HepG2 (cell line): ENCODE data around the gene CEMP1. TPM values are rescaled to one million over a fixed set of nuclear protein-coding genes. Genes with fewer than 3 reads are reported as not detected.

ENCODE experiments used
- ATAC-seq: fragments of 200-7000 bp; cut with Tn5 transposase; 3 replicates; pipeline ENCODE4 v1.9.1; 2020; ENCODE audit warnings: mild to moderate bottlenecking, moderate library complexity
- BruUV-seq: library from RNA; stranded (reverse); fragments of 400-500 nt; replicated peaks from 2 replicates; lab custom pipeline; 2021; lab: Mats Ljungman, UMichigan
- CTCF ChIA-PET: fragments of 300-600 bp; formaldehyde crosslinking; extraction: SDS; loops from one replicate; lab custom pipeline; 2021; ENCODE audit warnings: low total read pairs, inconsistent platforms, low intra/inter-chr PET ratio; lab: Yijun Ruan, JAX
- POLR2A ChIA-PET: fragments of 350-600 bp; sonication (Branson Sonifier 250); formaldehyde crosslinking; loops from one replicate; lab custom pipeline; 2020; ENCODE audit warnings: antibody characterized with exemption, inconsistent platforms; lab: Yijun Ruan, JAX
- DNase-seq: peaks from one replicate; pipeline ENCODE4 v3.0.0-alpha.2; 2015; ENCODE audit warnings: low spot score
- FAIRE-seq: peaks from 3 replicates; lab custom pipeline; 2011; peaks lifted over from hg19 to GRCh38; lab: Jason Lieb, UNC
- H2AFZ ChIP-seq: one replicate; pipeline ENCODE4 v1.6.1; 2011; ENCODE audit warnings: low read length, inconsistent platforms
- H3K27ac ChIP-seq: fragments of 300-600 bp; 3 replicates; pipeline ENCODE4 v1.8.0; 2011; ENCODE audit warnings: mixed run types, mild to moderate bottlenecking, mixed read lengths, low read length, inconsistent platforms; ENCODE audit not compliant: insufficient read depth; ENCODE audit errors: extremely low read length
- H3K27me3 ChIP-seq, 2 experiments: fragments of 200-600 bp in 1 of 2; 2 replicates in 1 of 2; 3 replicates in 1 of 2; pipeline versions ENCODE4 v1.6.0 to v1.8.0; 2011; ENCODE audit warnings: low read length in 2 of 2, mild to moderate bottlenecking in 2 of 2, moderate library complexity in 2 of 2, inconsistent platforms in 1 of 2; ENCODE audit not compliant: insufficient read depth in 2 of 2, control insufficient read depth in 1 of 2
- H3K36me3 ChIP-seq, 2 experiments: fragments of 200-600 bp in 1 of 2; replicated peaks in 1 of 2; 2 replicates in 1 of 2; 3 replicates in 1 of 2; pipeline versions ENCODE4 v1.5.1 to v1.8.0; 2011; ENCODE audit warnings: low read length in 2 of 2, inconsistent platforms in 1 of 2; ENCODE audit not compliant: insufficient read depth in 2 of 2, control insufficient read depth in 1 of 2
- H3K4me1 ChIP-seq: 2 replicates; pipeline ENCODE4 v1.5.1; 2012; ENCODE audit warnings: low read length, inconsistent platforms; ENCODE audit not compliant: insufficient read depth
- H3K4me2 ChIP-seq: 2 replicates; pipeline ENCODE4 v1.6.0; 2011; ENCODE audit warnings: low read depth, low read length, inconsistent platforms
- H3K4me3 ChIP-seq, 3 experiments: fragments of 200-600 bp in 1 of 3; sonication (generic), shearing (Covaris generic) in 1 of 3; replicated peaks in 1 of 3; 2 replicates each; pipeline ENCODE4 v1.5.1; 2011 to 2016; ENCODE audit warnings: low read length in 3 of 3, inconsistent platforms in 2 of 3, low read depth in 2 of 3, mild to moderate bottlenecking in 2 of 3, control low read depth in 1 of 3, mixed read lengths in 1 of 3; ENCODE audit not compliant: insufficient read depth in 1 of 3
- H3K79me2 ChIP-seq: one replicate; pipeline ENCODE4 v1.6.1; 2011; ENCODE audit warnings: low read length, inconsistent platforms; ENCODE audit not compliant: insufficient read depth
- H3K9ac ChIP-seq: 2 replicates; pipeline ENCODE4 v1.6.0; 2011; ENCODE audit warnings: mild to moderate bottlenecking, low read depth, low read length, inconsistent platforms; ENCODE audit not compliant: insufficient read depth
- H3K9me3 ChIP-seq: 2 replicates; pipeline ENCODE4 v1.5.1; 2012; ENCODE audit warnings: mild to moderate bottlenecking, low read length
- H4K20me1 ChIP-seq: 2 replicates; pipeline ENCODE4 v1.6.0; 2011; ENCODE audit warnings: inconsistent platforms, mild to moderate bottlenecking, low read length, moderate library complexity; ENCODE audit not compliant: insufficient read depth
- BCL6 ChIP-seq: IDR thresholded peaks from 2 replicates; pipeline ENCODE4 v1.6.1; 2016; ENCODE audit warnings: missing genetic modification reagents, missing compliant biosample characterization
- BRD4 ChIP-seq: sonication (generic); formaldehyde crosslinking; IDR thresholded peaks from 2 replicates; pipeline ENCODE4 v1.4.0; 2020; ENCODE audit warnings: missing genetic modification reagents
- CBX5 ChIP-seq: sonication (generic); formaldehyde crosslinking; IDR thresholded peaks from 2 replicates; pipeline ENCODE4 v1.4.0; 2020; ENCODE audit warnings: missing genetic modification reagents, borderline replicate concordance
- CCDC6 ChIP-seq: sonication (generic); formaldehyde crosslinking; IDR thresholded peaks from 2 replicates; pipeline ENCODE4 v1.8.1; 2022; ENCODE audit warnings: mild to moderate bottlenecking, missing genetic modification reagents, moderate library complexity
- CHCHD3 ChIP-seq: sonication (generic); formaldehyde crosslinking; IDR thresholded peaks from 2 replicates; pipeline ENCODE4 v1.8.0; 2022; ENCODE audit warnings: mild to moderate bottlenecking, missing genetic modification reagents, moderate library complexity
- HOXA3 ChIP-seq: sonication (generic); formaldehyde crosslinking; IDR thresholded peaks from 2 replicates; pipeline ENCODE4 v1.5.0; 2020; ENCODE audit warnings: missing genetic modification reagents
- JUNB ChIP-seq: sonication (generic); formaldehyde crosslinking; IDR thresholded peaks from 2 replicates; pipeline ENCODE4 v1.8.0; 2022; ENCODE audit warnings: missing genetic modification reagents, mild to moderate bottlenecking, borderline replicate concordance
- KDM4B ChIP-seq: sonication (generic); formaldehyde crosslinking; IDR thresholded peaks from 2 replicates; pipeline ENCODE4 v1.4.0; 2020; ENCODE audit warnings: missing genetic modification reagents
- PRPF4 ChIP-seq: fragments of 200-400 bp; formaldehyde crosslinking; IDR thresholded peaks from 2 replicates; pipeline ENCODE4 v1.6.1; 2016; ENCODE audit warnings: low read length, low read depth; ENCODE audit not compliant: poor library complexity, severe bottlenecking
- TRIM24 ChIP-seq: sonication (generic); formaldehyde crosslinking; IDR thresholded peaks from 2 replicates; pipeline ENCODE4 v1.8.0; 2022; ENCODE audit warnings: mild to moderate bottlenecking, missing genetic modification reagents
- ZBTB21 ChIP-seq: sonication (generic); formaldehyde crosslinking; IDR thresholded peaks from 2 replicates; pipeline ENCODE4 v1.4.0; 2020; ENCODE audit warnings: missing genetic modification reagents
- ZNF484 ChIP-seq: sonication (generic); formaldehyde crosslinking; IDR thresholded peaks from 2 replicates; pipeline ENCODE4 v1.5.1; 2020; ENCODE audit warnings: mild to moderate bottlenecking, low read depth, missing genetic modification reagents, borderline replicate concordance
- ZNF782 ChIP-seq: sonication (generic); formaldehyde crosslinking; IDR thresholded peaks from 2 replicates; pipeline ENCODE4 v1.4.0; 2020; ENCODE audit warnings: missing genetic modification reagents, mild to moderate bottlenecking, borderline replicate concordance
- ZNF878 ChIP-seq: sonication (generic); formaldehyde crosslinking; IDR thresholded peaks from 2 replicates; pipeline ENCODE4 v1.8.1; 2023; ENCODE audit warnings: mild to moderate bottlenecking, missing genetic modification reagents, moderate library complexity
- WGBS: methylation state at CpG from one replicate; pipeline ENCODE4 v1.1.6; 2017; ENCODE audit warnings: low lambda C conversion rate; 5-methylcytosine and 5-hydroxymethylcytosine counted together
- in situ Hi-C: cut with HindIII; loops from 2 replicates; pipeline ENCODE4 v1.10.0; 2017; ENCODE audit warnings: low pct_unique_long_range_greater_than_20kb; ENCODE audit not compliant: extremely low pct_ligation_motif_present
- intact Hi-C: fragments of 100-400 bp; cut with micrococcal nuclease; formaldehyde crosslinking; loops from one replicate; pipeline ENCODE4 v1.10.0; 2022; ENCODE audit not compliant: unreplicated experiment
- polyA plus RNA-seq, 8 experiments: library from polyadenylated mRNA; depleted of rRNA in 3 of 8; stranded (reverse) in 7 of 8; unstranded in 1 of 8; fragments of >200 nt; fragmentation: Illumina TruSeq in 4 of 8; extraction: Trizol in 4 of 8; gene quantifications; 2 replicates each; pipeline versions ENCODE4 v1.2.1 to v1.2.3, GENCODE V29; 2011 to 2016; ENCODE audit warnings: low read depth in 4 of 8, missing spikeins in 1 of 8, mixed read lengths in 1 of 8; ENCODE audit not compliant: insufficient read depth in 1 of 8
- total RNA-seq, 5 experiments: library from RNA; depleted of rRNA; stranded (reverse); fragments of >200 nt; fragmentation: Illumina TruSeq; extraction: Trizol; gene quantifications; 2 replicates each; pipeline ENCODE4 v1.2.3, GENCODE V29; 2016; ENCODE audit warnings: low read depth in 1 of 5
- TF ChIP-seq, protein P1 (sequence below): sonication (generic); formaldehyde crosslinking; IDR thresholded peaks from 2 replicates; pipeline ENCODE4 v1.5.0; 2020; ENCODE audit warnings: mild to moderate bottlenecking, missing genetic modification reagents, moderate library complexity
- TF ChIP-seq, protein P2 (sequence below): sonication (generic); formaldehyde crosslinking; IDR thresholded peaks from 2 replicates; pipeline ENCODE4 v1.8.0; 2022; ENCODE audit warnings: missing genetic modification reagents, low read depth, mild to moderate bottlenecking, borderline replicate concordance
- TF ChIP-seq, protein P3 (sequence below): IDR thresholded peaks from 2 replicates; pipeline ENCODE4 v1.6.1; 2018; ENCODE audit warnings: missing genetic modification reagents
- TF ChIP-seq, protein P4 (sequence below), 2 experiments: sonication (generic) in 1 of 2; formaldehyde crosslinking in 1 of 2; IDR thresholded peaks; 2 replicates each; pipeline versions ENCODE4 v1.4.0 to v1.6.1; 2016 to 2020; ENCODE audit warnings: borderline replicate concordance in 1 of 2, low read depth in 1 of 2, mild to moderate bottlenecking in 1 of 2, missing genetic modification reagents in 1 of 2

The CEMP1 gene
- total and polyA plus RNA-seq, 2 of the 13 experiments (the other 11 are each of a cell fraction or from before 2014, with no cell fraction given) = not detected

DNA sequence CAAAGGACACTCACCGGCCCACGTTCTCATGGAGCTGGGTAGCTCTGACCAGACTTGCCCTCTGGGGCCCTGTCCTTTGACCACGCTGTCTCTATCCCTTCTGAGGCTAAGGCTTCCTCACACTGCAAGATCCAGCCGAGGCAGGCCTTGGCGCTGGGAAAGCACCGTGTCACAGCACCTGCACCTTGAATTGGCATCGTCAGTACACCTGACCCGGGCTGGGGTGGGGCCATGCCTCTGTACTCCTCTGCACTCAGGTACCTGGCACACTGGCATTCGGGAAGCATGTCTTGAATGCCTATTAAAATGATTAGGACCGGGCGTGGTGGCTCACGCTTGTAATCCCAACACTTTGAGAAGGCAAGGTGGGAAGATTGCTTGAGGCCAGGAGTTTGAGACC is 50.3 kb downstream of the CEMP1 start:
- Histone ChIP-seq H2AFZ (no peak overlapping the region), H3K9me3 (no peaks in the 10 kb centered on the region), H3K9ac (no peak overlapping the region), H3K4me2 (no peak overlapping the region), H3K4me1 (peaks cover 82% of the 10 kb centered on the region), H3K27me3 (no peaks in the 10 kb centered on the region), H4K20me1 (peaks cover 33% of the 10 kb centered on the region), H3K79me2 (peaks cover 50% of the 10 kb centered on the region), H3K36me3 (peaks cover 2 to 5% of the 10 kb centered on the region in 2 experiments; a peak in 2 of 5 replicates), H3K27ac (no peak overlapping the region)
- in situ Hi-C loops = no loop called here
- ChIA-PET POLR2A (no interaction called here), CTCF (no interaction called here)
- FAIRE-seq = no peak
- intact Hi-C loops = no loop called here
- no peak for ATAC-seq
- WGBS = 90% methylated on average over 11 of the region's 12 CpGs
- BruUV-seq = no TSS peak
- TF ChIP-seq ZNF782 (CRISPR knock-in tag) (no peak), TRIM24 (no peak), PRPF4 (no peak), CBX5 (no peak), ZNF484 (CRISPR knock-in tag) (no peak), JUNB (CRISPR knock-in tag) (no peak), ZNF878 (CRISPR knock-in tag) (no peak), BRD4 (CRISPR knock-in tag) (no peak), CHCHD3 (CRISPR knock-in tag) (no peak), KDM4B (CRISPR knock-in tag) (no peak), ZBTB21 (no peak), CCDC6 (CRISPR knock-in tag) (no peak), BCL6 (CRISPR knock-in tag) (no peak), HOXA3 (CRISPR knock-in tag) (no peak)
- TF ChIP-seq, protein P1, sequence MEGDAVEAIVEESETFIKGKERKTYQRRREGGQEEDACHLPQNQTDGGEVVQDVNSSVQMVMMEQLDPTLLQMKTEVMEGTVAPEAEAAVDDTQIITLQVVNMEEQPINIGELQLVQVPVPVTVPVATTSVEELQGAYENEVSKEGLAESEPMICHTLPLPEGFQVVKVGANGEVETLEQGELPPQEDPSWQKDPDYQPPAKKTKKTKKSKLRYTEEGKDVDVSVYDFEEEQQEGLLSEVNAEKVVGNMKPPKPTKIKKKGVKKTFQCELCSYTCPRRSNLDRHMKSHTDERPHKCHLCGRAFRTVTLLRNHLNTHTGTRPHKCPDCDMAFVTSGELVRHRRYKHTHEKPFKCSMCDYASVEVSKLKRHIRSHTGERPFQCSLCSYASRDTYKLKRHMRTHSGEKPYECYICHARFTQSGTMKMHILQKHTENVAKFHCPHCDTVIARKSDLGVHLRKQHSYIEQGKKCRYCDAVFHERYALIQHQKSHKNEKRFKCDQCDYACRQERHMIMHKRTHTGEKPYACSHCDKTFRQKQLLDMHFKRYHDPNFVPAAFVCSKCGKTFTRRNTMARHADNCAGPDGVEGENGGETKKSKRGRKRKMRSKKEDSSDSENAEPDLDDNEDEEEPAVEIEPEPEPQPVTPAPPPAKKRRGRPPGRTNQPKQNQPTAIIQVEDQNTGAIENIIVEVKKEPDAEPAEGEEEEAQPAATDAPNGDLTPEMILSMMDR (CRISPR knock-in tag) = no peak
- TF ChIP-seq, protein P2, sequence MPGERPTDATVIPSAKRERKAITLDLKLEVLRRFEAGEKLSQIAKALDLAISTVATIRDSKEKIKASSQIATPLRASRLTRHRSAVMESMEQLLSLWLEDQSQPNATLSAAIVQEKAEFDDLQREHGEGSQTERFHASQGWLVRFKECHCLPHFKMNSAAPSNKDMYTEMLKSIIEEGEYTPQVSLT (CRISPR knock-in tag) = no peak
- TF ChIP-seq, protein P3, sequence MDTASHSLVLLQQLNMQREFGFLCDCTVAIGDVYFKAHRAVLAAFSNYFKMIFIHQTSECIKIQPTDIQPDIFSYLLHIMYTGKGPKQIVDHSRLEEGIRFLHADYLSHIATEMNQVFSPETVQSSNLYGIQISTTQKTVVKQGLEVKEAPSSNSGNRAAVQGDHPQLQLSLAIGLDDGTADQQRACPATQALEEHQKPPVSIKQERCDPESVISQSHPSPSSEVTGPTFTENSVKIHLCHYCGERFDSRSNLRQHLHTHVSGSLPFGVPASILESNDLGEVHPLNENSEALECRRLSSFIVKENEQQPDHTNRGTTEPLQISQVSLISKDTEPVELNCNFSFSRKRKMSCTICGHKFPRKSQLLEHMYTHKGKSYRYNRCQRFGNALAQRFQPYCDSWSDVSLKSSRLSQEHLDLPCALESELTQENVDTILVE = no peak
- TF ChIP-seq, protein P4, sequence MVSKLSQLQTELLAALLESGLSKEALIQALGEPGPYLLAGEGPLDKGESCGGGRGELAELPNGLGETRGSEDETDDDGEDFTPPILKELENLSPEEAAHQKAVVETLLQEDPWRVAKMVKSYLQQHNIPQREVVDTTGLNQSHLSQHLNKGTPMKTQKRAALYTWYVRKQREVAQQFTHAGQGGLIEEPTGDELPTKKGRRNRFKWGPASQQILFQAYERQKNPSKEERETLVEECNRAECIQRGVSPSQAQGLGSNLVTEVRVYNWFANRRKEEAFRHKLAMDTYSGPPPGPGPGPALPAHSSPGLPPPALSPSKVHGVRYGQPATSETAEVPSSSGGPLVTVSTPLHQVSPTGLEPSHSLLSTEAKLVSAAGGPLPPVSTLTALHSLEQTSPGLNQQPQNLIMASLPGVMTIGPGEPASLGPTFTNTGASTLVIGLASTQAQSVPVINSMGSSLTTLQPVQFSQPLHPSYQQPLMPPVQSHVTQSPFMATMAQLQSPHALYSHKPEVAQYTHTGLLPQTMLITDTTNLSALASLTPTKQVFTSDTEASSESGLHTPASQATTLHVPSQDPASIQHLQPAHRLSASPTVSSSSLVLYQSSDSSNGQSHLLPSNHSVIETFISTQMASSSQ (IDR thresholded peaks at IDR 0.05; ENCODE audit: low read depth) = no peak
- TF ChIP-seq, protein P4 (CRISPR knock-in tag; IDR thresholded peaks at IDR 0.05; ENCODE audit: borderline replicate concordance) = no peak
- TF ChIP-seq, all 625 proteins: peak for 0
- no peak overlapping the region for H3K4me3 ChIP-seq
- DNase-seq = no peak
